Glutamatergic neuron (in vitro differentiated cells): ENCODE data around the gene HOXA9. TPM values are rescaled to one million over a fixed set of nuclear protein-coding genes. Genes with fewer than 3 reads are reported as not detected.

Source experiments
- DNase-seq: peaks from one replicate; pipeline ENCODE4 v3.0.0; 2022
- H3K27ac Mint-ChIP-seq: one replicate; pipeline ENCODE4 v1.8.0; 2020; ENCODE audit warnings: mild to moderate bottlenecking, mixed read lengths, inconsistent platforms; ENCODE audit not compliant: unreplicated experiment
- H3K27me3 Mint-ChIP-seq: one replicate; pipeline ENCODE4 v1.8.0; 2020; ENCODE audit warnings: mild to moderate bottlenecking, moderate library complexity, mixed read lengths, inconsistent platforms; ENCODE audit not compliant: unreplicated experiment
- H3K36me3 Mint-ChIP-seq: one replicate; pipeline ENCODE4 v1.8.0; 2020; ENCODE audit warnings: mild to moderate bottlenecking, mixed read lengths, inconsistent platforms; ENCODE audit not compliant: unreplicated experiment
- H3K4me1 Mint-ChIP-seq: one replicate; pipeline ENCODE4 v1.8.0; 2020; ENCODE audit warnings: mild to moderate bottlenecking, low read depth, mixed read lengths, inconsistent platforms; ENCODE audit not compliant: unreplicated experiment
- H3K4me3 Mint-ChIP-seq: one replicate; pipeline ENCODE4 v1.8.0; 2020; ENCODE audit warnings: mild to moderate bottlenecking, mixed read lengths, inconsistent platforms; ENCODE audit not compliant: unreplicated experiment
- H3K9me3 Mint-ChIP-seq: one replicate; pipeline ENCODE4 v1.8.0; 2020; ENCODE audit warnings: mild to moderate bottlenecking, moderate library complexity, mixed read lengths, inconsistent platforms; ENCODE audit not compliant: unreplicated experiment
- CTCF ChIP-seq: fragments of 200-600 bp; sonication (generic); IDR thresholded peaks from one replicate; pipeline ENCODE4 v1.5.0; 2021; ENCODE audit not compliant: partially characterized antibody, unreplicated experiment
- total RNA-seq: library from RNA; stranded (reverse); fragmentation: NEBNext Ultra II Directional; extraction: Animal tissue kit (Norgen Biotek cat#: 25700); gene quantifications from one replicate; pipeline ENCODE4 v1.2.1, GENCODE V29; 2021; ENCODE audit not compliant: unreplicated experiment

Gene HOXA9
- total RNA-seq, 1 donor from 2014 or later, result not detected

GRCh38 chr7:27156508-27156898, 8.8 kb downstream of the HOXA9 start, which contains the start of gene HOXA7:
TSS of gene HOXA7 (minus strand) at chr7:27156675. CDS start at chr7:27156545, 130 bp downstream.
- Mint-ChIP-seq H3K4me1 (peaks cover 2% of the 10 kb centered on the region), H3K27ac (peak within 1 kb of the TSS; percentile 38), H3K4me3 (peak within 1 kb of the TSS; percentile 88), H3K9me3 (peaks cover 20% of the 10 kb centered on the region), H3K36me3 (peaks cover 15% of the 10 kb centered on the region), H3K27me3 (peaks cover 54% of the 10 kb centered on the region)
- no peak for TF ChIP-seq CTCF
- no peak for DNase-seq

- Mint-ChIP-seq H3K27ac (peak overlapping the region; percentile 38), H3K27me3 (peaks cover 58% of the 10 kb centered on the region), H3K36me3 (peaks cover 15% of the 10 kb centered on the region), H3K9me3 (peaks cover 20% of the 10 kb centered on the region), H3K4me3 (peak overlapping the region; percentile 88), H3K4me1 (peaks cover 2% of the 10 kb centered on the region)
- DNase-seq, result no peak
- no peak for TF ChIP-seq CTCF
These were observed 9.4 kb downstream of the HOXA9 start for GRCh38 chr7:27155816-27156507.

- Mint-ChIP-seq H3K9me3 (peaks cover 20% of the 10 kb centered on the region), H3K27ac (peak overlapping the region; percentile 38), H3K4me3 (peak overlapping the region; percentile 61), H3K36me3 (peaks cover 15% of the 10 kb centered on the region), H3K4me1 (peaks cover 2% of the 10 kb centered on the region), H3K27me3 (peaks cover 64% of the 10 kb centered on the region)
- no peak for TF ChIP-seq CTCF
- DNase-seq, result no peak
These were observed 10.2 kb downstream of the HOXA9 start for GRCh38 chr7:27154901-27155815.

GRCh38 chr7:27154369-27154768, 11.0 kb downstream of the HOXA9 start:
- H3K4me1 Mint-ChIP-seq, result peaks cover 2% of the 10 kb centered on the region
- H3K27ac Mint-ChIP-seq, result no peak overlapping the region
- peaks cover 63% of the 10 kb centered on the region for H3K27me3 Mint-ChIP-seq
- peaks cover 9% of the 10 kb centered on the region for H3K36me3 Mint-ChIP-seq
- TF ChIP-seq CTCF, result no peak
- no peak for DNase-seq
- H3K9me3 Mint-ChIP-seq, result peaks cover 18% of the 10 kb centered on the region
- no peak overlapping the region for H3K4me3 Mint-ChIP-seq
